ENCODE data around the gene EFL1.

- TF ChIP-seq CTCF (conservative IDR thresholded peaks at IDR 0.05 in 1 of 2, IDR thresholded peaks at IDR 0.05 in 1 of 2; ENCODE audit: extremely low read depth in 1 of 2, insufficient read depth in 1 of 2, low read depth in 1 of 2, low read length in 2 of 2) (no peak), EZH2 (IDR thresholded peaks at IDR 0.05; ENCODE audit: borderline replicate concordance, low read length) (no peak)
Observed at GRCh38 chr15:82300883-82301282, 38.3 kb upstream of the EFL1 start.

Data from mammary epithelial cell (primary cell).